ENCODE measurements around the gene MAPT. TPM values are rescaled to one million over a fixed set of nuclear protein-coding genes. Genes with fewer than 3 reads are reported as not detected.

The MAPT gene
- total RNA-seq, 1 experiment from 2014 or later = 3.6 TPM

DNA sequence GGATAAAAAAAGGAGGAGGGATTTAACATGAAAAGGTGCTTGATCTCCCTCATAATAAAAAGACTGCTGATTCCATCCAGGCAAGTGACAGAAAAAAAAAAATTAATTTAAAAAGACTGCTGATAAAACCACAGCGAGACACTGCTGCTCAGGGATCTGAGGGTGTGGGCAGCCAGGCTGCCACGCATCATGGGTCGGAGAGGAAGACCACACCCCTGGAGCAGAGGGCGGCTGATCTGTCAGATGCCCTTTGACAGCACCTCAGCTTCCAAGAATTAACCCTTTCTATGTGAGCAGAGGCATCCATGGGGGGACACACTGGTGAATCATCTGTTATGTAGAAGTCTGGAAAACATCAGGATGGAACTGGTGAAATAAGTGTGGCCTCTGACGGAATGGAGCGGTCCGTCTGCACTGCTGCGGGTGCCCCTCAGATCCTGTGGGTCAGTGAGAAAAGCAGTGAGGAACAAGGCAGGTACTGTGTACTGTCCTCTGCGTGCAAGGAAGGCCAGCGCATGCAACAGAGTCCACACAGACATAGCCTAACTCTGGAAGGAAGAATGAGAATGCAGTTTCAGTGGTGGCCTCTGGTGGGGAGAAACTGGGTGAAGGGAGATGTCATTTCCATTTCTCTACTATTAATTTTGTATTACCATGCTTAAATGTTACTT, 19.8 kb downstream of the MAPT start:
- Histone ChIP-seq H3K79me2 (ENCODE audit: low read length) (no peaks in the 10 kb centered on the region), H3K27me3 (ENCODE audit: low read length) (no peaks in the 10 kb centered on the region), H3K4me2 (ENCODE audit: low read length) (no peak overlapping the region), H3K9me3 (ENCODE audit: low read length) (no peaks in the 10 kb centered on the region), H3K36me3 (ENCODE audit: low read depth, low read length) (no peaks in the 10 kb centered on the region), H3K4me1 (ENCODE audit: insufficient read depth, low read length) (no peaks in the 10 kb centered on the region), H4K20me1 (ENCODE audit: low read length) (no peaks in the 10 kb centered on the region), H3K9ac (ENCODE audit: low read length) (no peak overlapping the region), H3F3A (ENCODE audit: low read length, unreplicated experiment) (no peaks in the 10 kb centered on the region), H2AFZ (ENCODE audit: low read length) (no peak overlapping the region), H3K27ac (ENCODE audit: low read length) (no peak overlapping the region), H3K9me2 (replicated peaks; ENCODE audit: low read length) (no peaks in the 10 kb centered on the region), H3K4me3 (ENCODE audit: low read length) (no peak overlapping the region)
- CTCF ChIA-PET = no interaction called here
- no TSS peak for BruUV-seq (replicated peaks)
- intact Hi-C loops (cut with micrococcal nuclease) = no loop called here
- ATAC-seq (no peak), DNase-seq (no peak)
- TF ChIP-seq, protein P1, sequence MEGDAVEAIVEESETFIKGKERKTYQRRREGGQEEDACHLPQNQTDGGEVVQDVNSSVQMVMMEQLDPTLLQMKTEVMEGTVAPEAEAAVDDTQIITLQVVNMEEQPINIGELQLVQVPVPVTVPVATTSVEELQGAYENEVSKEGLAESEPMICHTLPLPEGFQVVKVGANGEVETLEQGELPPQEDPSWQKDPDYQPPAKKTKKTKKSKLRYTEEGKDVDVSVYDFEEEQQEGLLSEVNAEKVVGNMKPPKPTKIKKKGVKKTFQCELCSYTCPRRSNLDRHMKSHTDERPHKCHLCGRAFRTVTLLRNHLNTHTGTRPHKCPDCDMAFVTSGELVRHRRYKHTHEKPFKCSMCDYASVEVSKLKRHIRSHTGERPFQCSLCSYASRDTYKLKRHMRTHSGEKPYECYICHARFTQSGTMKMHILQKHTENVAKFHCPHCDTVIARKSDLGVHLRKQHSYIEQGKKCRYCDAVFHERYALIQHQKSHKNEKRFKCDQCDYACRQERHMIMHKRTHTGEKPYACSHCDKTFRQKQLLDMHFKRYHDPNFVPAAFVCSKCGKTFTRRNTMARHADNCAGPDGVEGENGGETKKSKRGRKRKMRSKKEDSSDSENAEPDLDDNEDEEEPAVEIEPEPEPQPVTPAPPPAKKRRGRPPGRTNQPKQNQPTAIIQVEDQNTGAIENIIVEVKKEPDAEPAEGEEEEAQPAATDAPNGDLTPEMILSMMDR (conservative IDR thresholded peaks at IDR 0.05; ENCODE audit: low read depth, low read length) = no peak
- POLR2A ChIA-PET (ENCODE audit: unreplicated experiment) = no interaction called here

DNA sequence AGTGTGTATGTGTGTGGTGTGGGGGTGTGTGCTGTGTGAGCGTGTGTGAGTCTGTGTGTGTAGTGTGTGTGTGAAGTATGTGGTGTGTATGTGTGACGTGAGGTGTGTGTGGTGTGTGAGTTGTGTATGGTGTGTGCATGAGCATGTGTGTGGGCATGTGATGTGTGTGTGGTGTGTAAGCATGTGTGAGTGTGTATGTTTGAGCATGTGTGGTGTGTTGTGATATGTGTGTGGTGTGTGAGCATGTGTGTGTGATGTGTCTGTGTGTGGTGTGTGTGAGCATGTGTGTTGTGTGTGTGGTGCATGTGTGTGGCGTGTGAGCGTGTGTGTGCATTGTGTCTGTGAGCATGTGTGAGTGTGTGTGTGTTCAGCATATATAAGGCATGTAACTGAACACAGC, 20.9 kb downstream of the MAPT start:
- no peak for DNase-seq
- BruUV-seq (replicated peaks) = no TSS peak
- H3K36me3 ChIP-seq (ENCODE audit: low read depth, low read length) = no peaks in the 10 kb centered on the region
- CTCF ChIA-PET = no interaction called here
- H2AFZ ChIP-seq (ENCODE audit: low read length) = no peak overlapping the region
- no peaks in the 10 kb centered on the region for H3K4me1 ChIP-seq (ENCODE audit: insufficient read depth, low read length)
- ATAC-seq = no peak
- H3K9ac ChIP-seq (ENCODE audit: low read length) = no peak overlapping the region
- POLR2A ChIA-PET (ENCODE audit: unreplicated experiment) = no interaction called here
- H3K4me2 ChIP-seq (ENCODE audit: low read length) = no peak overlapping the region
- H3K9me2 ChIP-seq (replicated peaks; ENCODE audit: low read length) = no peaks in the 10 kb centered on the region
- H3K27me3 ChIP-seq (ENCODE audit: low read length) = no peaks in the 10 kb centered on the region
- intact Hi-C loops (cut with micrococcal nuclease) = no loop called here
- H3K79me2 ChIP-seq (ENCODE audit: low read length) = no peaks in the 10 kb centered on the region
- no peaks in the 10 kb centered on the region for H4K20me1 ChIP-seq (ENCODE audit: low read length)
- H3K4me3 ChIP-seq (ENCODE audit: low read length) = no peak overlapping the region
- no peaks in the 10 kb centered on the region for H3K9me3 ChIP-seq (ENCODE audit: low read length)
- H3K27ac ChIP-seq (ENCODE audit: low read length) = no peak overlapping the region
- TF ChIP-seq, protein P1 (conservative IDR thresholded peaks at IDR 0.05; ENCODE audit: low read depth, low read length) = no peak
- TF ChIP-seq EZH2 (IDR thresholded peaks at IDR 0.05; ENCODE audit: low read length, unreplicated experiment) (no peak), EZH2phosphoT487 (IDR thresholded peaks at IDR 0.05; ENCODE audit: borderline replicate concordance, low read length) (no peak)
- no peaks in the 10 kb centered on the region for H3F3A ChIP-seq (ENCODE audit: low read length, unreplicated experiment)

DNA sequence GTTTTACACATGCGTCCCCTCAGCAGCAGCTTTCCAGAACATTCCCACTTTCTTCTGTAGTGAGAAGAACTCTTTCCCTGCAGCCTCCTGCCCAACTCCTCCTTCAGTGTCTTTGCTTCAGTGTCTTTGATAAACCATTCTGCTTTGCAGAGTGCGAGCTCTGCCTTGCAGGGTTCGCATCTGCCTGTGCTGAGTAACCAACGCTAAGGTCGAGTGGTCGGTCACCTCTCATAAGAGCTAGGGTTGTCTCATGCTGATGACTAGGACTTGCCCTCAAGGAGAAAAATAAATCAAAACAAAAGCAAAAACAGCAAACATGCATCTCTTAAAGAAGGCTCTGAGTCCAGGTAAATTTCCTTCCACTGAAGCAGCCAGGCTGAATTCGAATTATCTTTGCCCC, 22.7 kb downstream of the MAPT start:
- H3F3A ChIP-seq (ENCODE audit: low read length, unreplicated experiment) = no peaks in the 10 kb centered on the region
- no peak overlapping the region for H3K9ac ChIP-seq (ENCODE audit: low read length)
- TF ChIP-seq EZH2phosphoT487 (IDR thresholded peaks at IDR 0.05; ENCODE audit: borderline replicate concordance, low read length) (no peak), EZH2 (IDR thresholded peaks at IDR 0.05; ENCODE audit: low read length, unreplicated experiment) (no peak)
- TF ChIP-seq, protein P1 (conservative IDR thresholded peaks at IDR 0.05; ENCODE audit: low read depth, low read length) = no peak
- H3K9me2 ChIP-seq (replicated peaks; ENCODE audit: low read length) = no peaks in the 10 kb centered on the region
- CTCF ChIA-PET = no interaction called here
- no peak overlapping the region for H3K27ac ChIP-seq (ENCODE audit: low read length)
- H4K20me1 ChIP-seq (ENCODE audit: low read length) = no peaks in the 10 kb centered on the region
- H3K4me3 ChIP-seq (ENCODE audit: low read length) = no peak overlapping the region
- no peaks in the 10 kb centered on the region for H3K36me3 ChIP-seq (ENCODE audit: low read depth, low read length)
- H2AFZ ChIP-seq (ENCODE audit: low read length) = no peak overlapping the region
- H3K4me2 ChIP-seq (ENCODE audit: low read length) = no peak overlapping the region
- H3K79me2 ChIP-seq (ENCODE audit: low read length) = no peaks in the 10 kb centered on the region
- 0 out of 2 replicates have a peak, but pooled peaks cover 3% of the 10 kb centered on the region for H3K27me3 ChIP-seq (ENCODE audit: low read length)
- ATAC-seq (no peak), DNase-seq (no peak)
- intact Hi-C loops (cut with micrococcal nuclease) = no loop called here
- H3K4me1 ChIP-seq (ENCODE audit: insufficient read depth, low read length) = no peaks in the 10 kb centered on the region
- POLR2A ChIA-PET (ENCODE audit: unreplicated experiment) = no interaction called here
- BruUV-seq (replicated peaks) = no TSS peak
- no peaks in the 10 kb centered on the region for H3K9me3 ChIP-seq (ENCODE audit: low read length)

Measured in PC-3 (cell line).